Putamen (tissue), 1 donor: Measurements from ENCODE around the gene CYB561A3.
"Not testable (repeated sequence)": the region's sequence is repeated elsewhere in the genome, so short reads cannot be mapped to it uniquely, and the experiment has no call there.

ENCODE experiments used
- DNase-seq: peaks from one replicate; pipeline ENCODE4 v3.0.0-alpha.2; 2016; ENCODE audit warnings: low spot score

The CYB561A3 gene

GRCh38 chr11:61361741-61362541, at the start of gene CYB561A3, which contains the start of gene TMEM138:
Gene CYB561A3 (minus strand): TSS chr11:61361882. CDS start chr11:61356713, 5,169 bp downstream.
Gene TMEM138 (plus strand): TSS chr11:61362374. CDS start chr11:61364391, 2,017 bp downstream.
- peak; percentile 93 for DNase-seq

DNA sequence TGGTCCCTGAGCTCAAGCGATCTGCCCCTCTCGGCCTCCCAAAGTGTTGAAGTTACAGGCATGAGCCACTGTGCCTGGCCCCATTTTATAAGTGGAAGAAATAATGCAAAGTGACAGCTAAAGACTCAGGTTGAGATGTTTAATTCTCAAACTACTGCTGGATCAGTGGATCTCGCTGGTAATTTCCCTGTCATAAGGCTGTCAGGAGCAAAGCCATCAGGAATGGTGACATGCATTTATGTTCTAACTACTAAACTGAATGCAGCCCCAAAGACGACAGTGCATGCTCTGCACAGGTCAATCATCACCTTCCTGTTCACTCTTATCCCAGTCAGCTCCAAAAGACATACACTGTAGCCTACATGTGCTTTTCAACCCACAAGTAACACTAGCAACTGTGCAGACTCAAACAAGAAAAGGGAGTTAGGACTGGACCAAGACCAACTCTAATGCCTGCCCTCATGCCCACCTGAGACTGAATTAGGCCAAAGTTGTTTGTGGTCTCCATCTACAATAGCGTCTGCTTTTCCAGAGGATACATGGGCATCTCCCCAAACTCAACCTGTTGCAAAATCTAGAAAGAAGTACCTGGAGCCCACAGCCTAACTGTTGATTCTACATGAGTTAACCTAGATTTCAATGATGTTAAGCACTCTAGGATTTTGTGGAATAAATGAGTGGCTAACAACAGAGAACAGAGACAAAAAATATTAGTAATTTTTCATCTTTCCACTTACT, 45.5 kb upstream of the CYB561A3 start:
- peak; percentile 26 for DNase-seq

DNA sequence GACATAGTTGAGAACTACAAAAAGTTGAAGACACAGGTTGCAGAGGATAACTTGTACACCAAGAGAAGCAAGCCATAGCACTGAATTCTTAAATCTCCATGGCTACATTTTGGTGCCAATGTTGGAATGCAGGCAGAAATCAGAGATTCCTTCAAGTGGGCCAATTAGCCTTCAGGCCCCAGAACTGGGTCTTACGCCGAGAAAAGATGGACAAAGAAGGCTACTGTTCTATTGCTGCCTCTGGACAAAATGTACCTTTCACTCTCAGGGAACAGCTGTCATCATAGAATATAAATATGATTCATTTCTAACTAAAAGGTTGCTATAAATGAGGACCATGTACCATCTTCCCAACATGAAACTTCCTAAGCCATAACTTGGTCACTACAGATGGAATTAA, 44.4 kb upstream of the CYB561A3 start:
- peak; percentile 47 for DNase-seq

DNA sequence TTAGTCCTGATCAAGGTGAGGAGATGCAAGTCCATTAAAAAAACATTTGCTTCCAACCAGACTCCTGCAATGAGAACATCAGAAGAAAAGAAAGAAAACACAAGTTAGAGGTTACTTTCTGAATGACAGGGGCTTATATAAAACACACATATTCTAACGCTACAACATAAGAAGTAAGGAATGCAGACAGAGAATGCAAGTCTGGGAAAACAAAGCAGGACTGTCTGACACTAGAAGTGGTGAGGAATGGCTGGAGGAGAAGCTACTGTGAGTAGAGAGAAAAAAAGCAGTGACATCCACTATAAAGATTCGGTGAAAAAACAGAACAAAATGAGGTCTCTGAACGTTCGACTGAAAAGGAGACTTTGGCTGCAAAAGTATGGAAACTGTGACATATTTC, 43.0 kb upstream of the CYB561A3 start:
- no peak for DNase-seq

GRCh38 chr11:61404103-61404502, 42.4 kb upstream of the CYB561A3 start:
- no peak for DNase-seq

DNA sequence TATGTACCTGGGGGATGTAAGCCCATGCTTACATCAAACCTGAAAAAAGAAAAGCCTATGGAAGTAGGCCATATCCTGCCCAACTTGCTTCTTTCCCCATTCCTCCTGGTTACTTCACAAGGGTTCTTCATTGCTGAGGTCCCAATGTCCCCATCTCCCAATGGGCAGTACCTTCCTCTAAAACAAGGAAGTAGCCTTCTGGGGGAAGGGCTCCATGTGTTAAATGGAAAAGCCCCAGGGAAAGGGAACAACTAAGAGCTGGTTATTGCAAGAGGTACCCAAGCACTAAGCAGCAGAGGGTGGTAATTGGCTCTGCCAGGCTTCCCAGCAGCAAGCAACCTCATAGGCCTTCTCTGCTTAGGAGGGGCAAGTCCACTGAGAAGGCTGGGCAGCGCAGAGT, 42.0 kb upstream of the CYB561A3 start:
- DNase-seq: no peak

DNA sequence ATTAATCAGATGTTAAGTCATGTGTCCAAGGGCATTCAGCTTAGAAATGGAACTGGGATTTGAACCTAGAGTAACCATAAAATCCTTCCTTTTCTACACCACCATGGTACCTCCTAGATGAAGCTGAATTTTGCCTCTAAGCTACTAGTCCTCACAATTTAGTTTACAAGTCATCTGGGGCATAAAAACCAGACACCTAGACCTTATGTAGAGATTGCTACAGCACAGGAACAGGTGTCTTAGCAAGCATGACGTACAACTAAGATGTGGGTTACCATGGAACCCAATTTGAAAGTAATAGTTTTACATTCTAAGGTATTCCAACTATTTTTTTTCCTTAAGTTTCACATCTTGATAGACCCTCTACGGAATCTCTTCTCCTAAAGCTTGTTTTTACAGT, 39.9 kb upstream of the CYB561A3 start:
- no peak for DNase-seq

DNA sequence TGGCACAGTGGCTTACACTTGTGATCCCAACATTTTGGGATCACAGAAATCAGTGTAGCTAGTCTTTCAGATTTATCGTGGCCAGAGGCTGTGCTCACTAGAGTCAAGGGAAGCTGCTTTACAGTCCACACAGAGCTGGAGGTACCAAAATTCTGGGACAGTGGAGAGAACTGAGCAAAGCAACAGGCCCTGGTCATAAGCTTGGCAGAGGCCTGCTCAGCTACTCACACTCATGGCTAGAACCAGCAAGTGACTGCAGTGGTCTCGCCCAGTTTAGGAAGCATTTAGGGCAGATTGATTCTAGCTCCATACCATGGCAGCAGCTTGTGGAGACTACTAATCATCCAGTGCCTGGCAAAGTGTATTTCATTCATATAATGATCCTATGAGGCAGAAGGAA, 39.5 kb upstream of the CYB561A3 start:
- DNase-seq: no peak

DNA sequence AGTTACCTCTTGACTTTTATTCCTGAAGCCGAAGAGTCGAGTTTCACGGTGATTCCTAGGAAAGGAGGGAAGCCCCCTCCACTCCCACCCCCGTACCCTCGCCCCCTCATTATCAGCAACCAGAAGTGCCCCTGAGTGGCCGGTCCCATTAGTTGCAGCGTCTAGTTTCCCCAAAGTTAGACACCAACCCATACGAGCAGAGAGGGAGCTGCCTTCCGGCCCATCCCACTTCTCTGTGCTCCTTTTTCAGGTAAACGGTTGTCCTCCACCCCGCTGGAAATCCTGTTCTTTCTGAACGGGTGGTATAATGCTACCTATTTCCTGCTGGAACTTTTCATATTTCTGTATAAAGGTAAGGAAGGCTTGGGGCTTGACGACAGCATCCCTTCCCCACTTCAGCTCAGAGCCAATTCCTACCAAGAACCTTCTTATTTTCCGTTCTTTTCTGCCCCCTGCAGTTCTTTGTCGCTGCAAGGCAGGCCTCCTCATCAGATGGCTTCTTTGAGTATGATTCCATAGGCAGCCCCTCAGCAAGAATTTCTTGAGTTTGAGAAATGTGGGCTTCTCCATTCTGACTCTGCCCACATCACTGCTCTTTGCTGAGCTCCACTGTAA, 31.4 kb upstream of the CYB561A3 start:
- DNase-seq: no peak

DNA sequence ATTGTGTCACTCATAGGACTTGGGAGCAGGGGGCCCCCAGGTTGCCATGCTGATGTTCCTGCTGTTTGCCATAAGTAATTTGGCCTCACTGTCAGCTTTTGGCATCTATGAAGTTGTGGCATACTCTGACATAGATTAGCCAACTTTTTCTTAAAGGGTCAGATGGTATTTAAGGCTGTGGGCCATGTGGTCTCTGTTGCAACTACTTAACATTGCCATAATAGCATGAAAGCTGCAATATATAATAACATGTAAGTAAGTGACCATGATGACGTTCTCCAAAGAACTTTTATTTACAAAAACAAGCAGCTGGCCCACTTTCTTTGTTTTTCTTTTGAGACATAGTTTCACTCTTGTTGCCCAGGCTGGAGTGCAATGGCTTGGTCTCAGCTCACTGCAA, 28.5 kb upstream of the CYB561A3 start:
- DNase-seq: no peak

DNA sequence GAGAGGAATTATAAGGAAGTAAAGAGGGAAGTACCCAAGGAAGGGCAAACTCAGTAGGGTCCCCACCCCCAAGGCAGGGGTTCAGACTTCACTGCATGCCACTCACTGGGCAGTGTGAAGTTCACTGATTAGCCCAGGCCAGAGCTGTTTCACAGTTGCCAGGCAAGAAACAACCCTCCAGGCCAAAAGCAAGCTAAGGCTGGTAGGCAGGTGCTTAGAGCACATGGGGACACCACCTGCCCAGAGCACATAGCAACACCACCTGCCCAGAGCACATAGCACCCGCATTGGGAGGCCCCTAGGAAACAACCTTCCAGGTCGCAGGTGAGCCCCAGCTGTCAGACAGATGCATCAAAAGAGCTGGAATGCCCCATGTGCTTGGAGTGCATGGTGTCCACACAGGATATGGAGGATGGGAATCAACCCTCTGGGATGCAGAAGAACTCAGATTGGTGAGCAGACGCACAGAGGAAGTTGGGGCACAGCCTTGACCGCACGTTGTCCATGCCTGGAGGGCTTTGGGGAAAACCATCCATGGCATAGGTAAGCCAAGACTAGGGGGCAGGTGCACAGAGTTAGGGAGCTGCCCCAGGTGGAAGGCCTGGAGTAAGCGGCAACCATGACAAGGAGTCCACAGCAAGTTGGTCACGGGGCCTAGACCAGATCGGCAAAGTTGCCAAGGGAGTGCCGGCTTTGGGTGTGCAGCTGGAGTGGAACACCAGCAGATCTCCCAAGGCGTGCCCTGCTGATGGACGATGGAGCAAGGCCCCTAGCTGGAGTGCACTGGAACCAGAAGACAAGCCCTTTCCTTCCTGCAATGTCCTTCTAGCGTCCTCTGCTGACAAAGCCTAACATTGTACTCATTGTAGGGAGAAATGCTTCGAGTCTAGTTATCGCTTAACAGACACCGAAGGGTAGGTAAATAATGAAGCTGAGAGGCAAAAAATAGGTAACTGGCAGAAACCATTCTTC, 22.9 kb upstream of the CYB561A3 start:
- DNase-seq: no peak

DNA sequence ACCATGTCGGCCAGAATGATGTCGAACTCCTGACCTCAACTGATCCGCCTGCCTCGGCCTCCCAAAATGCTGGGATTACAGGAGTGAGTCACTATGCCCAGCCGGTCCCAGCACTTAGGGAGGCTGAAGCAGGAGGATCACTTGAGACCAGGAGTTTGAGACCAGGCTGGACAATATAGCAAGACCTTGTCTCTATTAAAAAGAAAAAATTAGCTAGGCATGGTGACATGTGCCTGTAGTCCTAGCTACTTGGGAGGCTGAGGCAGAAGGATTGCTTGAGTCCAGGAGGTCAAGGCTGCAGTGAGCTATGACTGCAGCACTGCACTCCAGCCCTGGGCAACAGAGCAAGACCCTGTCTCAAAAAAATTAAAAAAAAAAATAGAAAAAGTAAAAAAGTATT, 22.2 kb upstream of the CYB561A3 start:
- not testable (repeated sequence) for DNase-seq

DNA sequence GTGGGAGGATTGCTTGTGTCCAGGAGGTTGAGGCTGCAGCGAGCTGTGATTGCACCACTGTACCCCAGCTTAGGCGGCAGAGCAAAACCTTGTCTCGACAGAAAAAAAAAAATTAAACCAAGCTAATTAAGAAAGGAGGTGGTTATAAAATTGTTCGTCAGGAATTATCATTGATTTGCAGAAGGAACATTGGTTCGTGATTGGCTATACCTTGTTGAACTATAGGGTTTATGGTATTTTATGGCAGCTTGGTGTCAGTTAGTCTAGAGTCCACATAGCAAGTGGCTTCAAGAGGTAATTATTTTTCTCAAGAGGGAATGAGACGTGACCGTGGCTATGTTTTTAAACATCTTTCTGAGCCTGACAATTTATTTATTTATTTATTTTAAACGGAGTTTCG, 19.2 kb upstream of the CYB561A3 start:
- DNase-seq: no peak

DNA sequence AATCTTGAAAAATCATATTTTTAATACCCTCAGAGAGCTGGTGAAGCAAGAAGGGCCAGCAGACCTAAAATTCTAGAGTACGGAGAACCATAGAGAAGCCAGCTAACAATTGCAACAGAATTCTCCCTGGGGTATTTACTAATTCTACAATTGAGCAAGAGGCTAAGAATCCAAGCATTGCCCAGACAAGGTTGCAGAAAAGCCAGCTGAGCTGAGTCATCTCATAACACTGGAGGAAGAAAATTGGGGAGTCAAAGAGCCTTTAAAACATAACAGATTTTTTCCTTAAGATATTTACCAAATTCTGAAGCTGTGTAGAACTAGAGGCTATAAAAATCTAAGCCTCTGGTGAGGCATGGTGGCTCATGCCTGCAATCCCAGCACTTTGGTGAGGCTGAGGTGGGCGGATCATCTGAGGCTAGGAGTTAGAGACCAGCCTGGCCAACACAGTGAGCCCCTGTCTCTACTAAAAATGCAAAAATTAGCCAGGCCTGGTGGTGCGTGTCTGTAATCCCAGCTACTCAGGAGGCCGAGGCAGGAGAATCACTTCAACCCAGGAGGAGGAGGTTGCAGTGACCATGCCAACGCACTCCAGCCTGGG, 17.1 kb upstream of the CYB561A3 start:
- no peak for DNase-seq

DNA sequence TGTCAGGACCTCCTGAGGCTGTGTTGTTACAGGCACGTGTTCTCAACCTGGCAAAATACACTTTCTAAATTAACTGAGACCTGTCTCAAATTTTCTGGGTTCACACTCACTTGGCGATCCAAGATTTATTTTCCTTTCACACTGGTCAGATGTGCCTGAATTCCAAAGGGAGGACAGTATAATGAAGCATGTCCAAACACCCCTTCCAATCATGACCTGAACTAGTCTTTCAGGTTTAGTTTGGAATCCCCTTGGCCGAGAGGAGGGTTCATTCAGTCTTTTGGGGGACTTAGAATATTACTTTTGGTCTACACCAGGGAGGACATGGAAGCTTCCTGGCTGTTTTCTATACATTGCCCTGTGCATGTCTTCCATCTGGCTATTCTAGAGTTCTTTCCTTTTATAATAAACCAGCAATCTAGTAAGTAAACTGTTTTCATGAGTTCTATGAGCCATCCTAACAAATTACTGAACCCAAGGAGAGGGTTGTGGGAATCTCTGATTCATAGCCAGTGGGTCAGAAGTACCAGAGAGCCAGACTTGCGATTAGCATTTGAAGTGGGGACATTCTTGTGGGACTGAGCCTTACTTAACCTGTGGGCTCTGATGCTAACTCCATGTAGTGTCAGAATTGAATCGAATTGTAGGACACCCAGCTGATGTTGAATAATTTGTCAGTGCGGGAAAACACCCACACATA, 15.9 kb upstream of the CYB561A3 start:
- DNase-seq: no peak

DNA sequence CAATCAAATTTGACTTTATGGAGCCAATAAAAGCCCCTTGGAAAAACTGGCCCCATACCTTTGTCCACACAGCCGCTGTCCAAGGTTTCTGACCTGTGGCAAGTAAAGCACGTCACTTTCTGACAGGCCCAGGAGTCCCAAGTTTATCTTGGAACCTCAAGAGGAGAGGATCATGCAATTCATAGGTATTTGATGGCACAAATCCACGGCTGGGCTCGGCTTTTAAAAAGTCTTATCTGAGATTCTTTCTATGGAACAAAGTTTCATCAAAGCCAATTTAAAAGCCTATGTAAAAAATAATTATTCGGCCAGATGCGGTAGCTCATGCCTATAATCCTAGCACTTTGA, 14.1 kb upstream of the CYB561A3 start:
- DNase-seq: no peak

DNA sequence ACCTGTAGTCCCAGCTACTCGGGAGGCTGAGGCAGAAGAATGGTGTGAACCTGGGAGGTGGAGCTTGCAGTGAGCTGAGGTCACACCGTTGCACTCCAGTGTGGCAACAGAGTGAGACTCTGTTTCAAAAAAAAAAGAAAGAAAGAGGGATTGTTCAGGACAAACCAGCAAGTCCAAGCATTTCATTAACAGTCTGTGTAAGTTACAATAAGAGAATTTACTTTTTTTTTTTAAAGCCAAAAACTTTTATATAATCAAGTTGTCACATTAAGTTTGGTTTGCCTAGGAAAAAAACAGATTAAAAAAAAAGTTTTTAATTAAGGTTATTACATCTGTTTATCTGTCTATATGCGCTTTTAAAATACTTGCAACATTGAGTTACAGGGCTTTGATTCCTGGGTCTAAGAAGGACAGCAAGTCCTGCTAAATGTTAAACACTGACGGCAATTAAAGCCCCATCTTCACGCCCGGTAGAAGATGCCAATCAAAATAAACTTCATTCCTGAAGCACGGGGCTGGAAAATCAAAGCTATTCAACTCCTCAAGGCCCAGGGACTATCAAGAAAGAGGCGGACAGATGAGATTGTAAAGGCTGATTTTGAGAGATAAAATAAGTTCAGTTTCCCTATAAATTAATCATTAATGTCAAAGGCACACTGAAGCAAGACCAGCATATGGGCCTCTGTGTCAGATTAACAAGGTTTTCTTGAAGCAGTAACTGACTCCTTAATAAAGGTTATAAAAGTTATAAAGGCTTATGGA, 11.2 kb upstream of the CYB561A3 start:
- DNase-seq: no peak

GRCh38 chr11:61370349-61371005, 8.8 kb upstream of the CYB561A3 start:
- DNase-seq: no peak
